Measurements from ENCODE around the gene EHD3. TPM values are rescaled to one million over a fixed set of nuclear protein-coding genes. Genes with fewer than 3 reads are reported as not detected.

Gene EHD3
- polyA plus RNA-seq, 1 donor from 2014 or later, result 3.5 TPM

DNA sequence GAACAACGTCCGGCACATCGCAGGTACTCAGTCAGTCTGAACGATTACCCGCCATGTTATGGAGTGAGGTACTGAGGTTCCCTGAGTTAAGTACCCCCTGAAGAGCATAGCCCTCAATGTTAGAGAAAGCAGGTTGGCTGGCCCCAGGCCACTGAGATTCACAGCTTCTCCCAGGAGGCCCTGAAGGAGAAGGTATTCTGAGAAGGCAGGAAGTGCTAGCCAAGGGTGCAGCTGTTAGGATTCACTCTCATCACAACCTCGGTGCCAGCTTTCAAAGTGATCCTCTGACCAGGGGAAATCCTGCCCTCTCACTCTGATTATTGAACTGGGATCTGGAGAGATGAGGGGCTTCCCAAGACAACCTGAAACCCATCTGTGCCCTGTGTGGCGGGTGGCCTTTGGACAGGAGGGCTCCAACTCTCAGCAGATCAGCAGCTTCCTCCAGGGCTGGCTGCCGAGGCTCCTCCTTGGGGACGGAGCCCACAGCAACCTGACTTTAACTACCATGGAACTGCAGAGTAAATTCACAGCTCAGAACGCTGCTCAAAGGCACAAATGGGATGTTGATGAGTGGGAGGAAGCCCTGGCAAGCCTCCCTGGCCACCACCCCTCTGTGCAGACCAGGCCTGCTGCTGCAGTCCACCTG, 7.8 kb downstream of the EHD3 start:
- no peak overlapping the region for H2AFZ ChIP-seq (ENCODE audit: low read depth, low read length)
- H3K9ac ChIP-seq (ENCODE audit: low read length), result no peak overlapping the region
- no peaks in the 10 kb centered on the region for H3K9me3 ChIP-seq (ENCODE audit: low read length)
- H3K36me3 ChIP-seq (ENCODE audit: insufficient read depth, low read length), result no peaks in the 10 kb centered on the region
- H3K79me2 ChIP-seq (replicated peaks; ENCODE audit: insufficient read depth, low read length), result no peaks in the 10 kb centered on the region
- no peaks in the 10 kb centered on the region for H3F3A ChIP-seq (ENCODE audit: insufficient read depth, low read length, poor library complexity, severe bottlenecking)
- no peaks in the 10 kb centered on the region for H4K20me1 ChIP-seq (ENCODE audit: insufficient read depth)
- no peak overlapping the region for H3K27ac ChIP-seq (ENCODE audit: low read length)
- H3K4me3 ChIP-seq (ENCODE audit: low read length), result no peak overlapping the region
- H3K4me2 ChIP-seq (ENCODE audit: low read length), result no peak overlapping the region
- no peaks in the 10 kb centered on the region for H3K9me2 ChIP-seq (ENCODE audit: insufficient read depth, low read length)
- no peaks in the 10 kb centered on the region for H3K27me3 ChIP-seq (ENCODE audit: insufficient read depth, low read depth, low read length)
- no peak for TF ChIP-seq EP300 (conservative IDR thresholded peaks at IDR 0.05; ENCODE audit: poor library complexity, severe bottlenecking)
- no peak for TF ChIP-seq EZH2 (IDR thresholded peaks at IDR 0.05; ENCODE audit: borderline replicate concordance, insufficient read depth, low read length, poor library complexity, severe bottlenecking)
- TF ChIP-seq, protein P1, sequence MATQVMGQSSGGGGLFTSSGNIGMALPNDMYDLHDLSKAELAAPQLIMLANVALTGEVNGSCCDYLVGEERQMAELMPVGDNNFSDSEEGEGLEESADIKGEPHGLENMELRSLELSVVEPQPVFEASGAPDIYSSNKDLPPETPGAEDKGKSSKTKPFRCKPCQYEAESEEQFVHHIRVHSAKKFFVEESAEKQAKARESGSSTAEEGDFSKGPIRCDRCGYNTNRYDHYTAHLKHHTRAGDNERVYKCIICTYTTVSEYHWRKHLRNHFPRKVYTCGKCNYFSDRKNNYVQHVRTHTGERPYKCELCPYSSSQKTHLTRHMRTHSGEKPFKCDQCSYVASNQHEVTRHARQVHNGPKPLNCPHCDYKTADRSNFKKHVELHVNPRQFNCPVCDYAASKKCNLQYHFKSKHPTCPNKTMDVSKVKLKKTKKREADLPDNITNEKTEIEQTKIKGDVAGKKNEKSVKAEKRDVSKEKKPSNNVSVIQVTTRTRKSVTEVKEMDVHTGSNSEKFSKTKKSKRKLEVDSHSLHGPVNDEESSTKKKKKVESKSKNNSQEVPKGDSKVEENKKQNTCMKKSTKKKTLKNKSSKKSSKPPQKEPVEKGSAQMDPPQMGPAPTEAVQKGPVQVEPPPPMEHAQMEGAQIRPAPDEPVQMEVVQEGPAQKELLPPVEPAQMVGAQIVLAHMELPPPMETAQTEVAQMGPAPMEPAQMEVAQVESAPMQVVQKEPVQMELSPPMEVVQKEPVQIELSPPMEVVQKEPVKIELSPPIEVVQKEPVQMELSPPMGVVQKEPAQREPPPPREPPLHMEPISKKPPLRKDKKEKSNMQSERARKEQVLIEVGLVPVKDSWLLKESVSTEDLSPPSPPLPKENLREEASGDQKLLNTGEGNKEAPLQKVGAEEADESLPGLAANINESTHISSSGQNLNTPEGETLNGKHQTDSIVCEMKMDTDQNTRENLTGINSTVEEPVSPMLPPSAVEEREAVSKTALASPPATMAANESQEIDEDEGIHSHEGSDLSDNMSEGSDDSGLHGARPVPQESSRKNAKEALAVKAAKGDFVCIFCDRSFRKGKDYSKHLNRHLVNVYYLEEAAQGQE (IDR thresholded peaks at IDR 0.05; ENCODE audit: borderline replicate concordance), result no peak
- no peak for TF ChIP-seq SMC3 (conservative IDR thresholded peaks at IDR 0.05; ENCODE audit: poor library complexity)
- TF ChIP-seq TAF1 (IDR thresholded peaks at IDR 0.05; ENCODE audit: low read depth), result no peak
- TF ChIP-seq, protein P2, sequence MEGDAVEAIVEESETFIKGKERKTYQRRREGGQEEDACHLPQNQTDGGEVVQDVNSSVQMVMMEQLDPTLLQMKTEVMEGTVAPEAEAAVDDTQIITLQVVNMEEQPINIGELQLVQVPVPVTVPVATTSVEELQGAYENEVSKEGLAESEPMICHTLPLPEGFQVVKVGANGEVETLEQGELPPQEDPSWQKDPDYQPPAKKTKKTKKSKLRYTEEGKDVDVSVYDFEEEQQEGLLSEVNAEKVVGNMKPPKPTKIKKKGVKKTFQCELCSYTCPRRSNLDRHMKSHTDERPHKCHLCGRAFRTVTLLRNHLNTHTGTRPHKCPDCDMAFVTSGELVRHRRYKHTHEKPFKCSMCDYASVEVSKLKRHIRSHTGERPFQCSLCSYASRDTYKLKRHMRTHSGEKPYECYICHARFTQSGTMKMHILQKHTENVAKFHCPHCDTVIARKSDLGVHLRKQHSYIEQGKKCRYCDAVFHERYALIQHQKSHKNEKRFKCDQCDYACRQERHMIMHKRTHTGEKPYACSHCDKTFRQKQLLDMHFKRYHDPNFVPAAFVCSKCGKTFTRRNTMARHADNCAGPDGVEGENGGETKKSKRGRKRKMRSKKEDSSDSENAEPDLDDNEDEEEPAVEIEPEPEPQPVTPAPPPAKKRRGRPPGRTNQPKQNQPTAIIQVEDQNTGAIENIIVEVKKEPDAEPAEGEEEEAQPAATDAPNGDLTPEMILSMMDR (IDR thresholded peaks at IDR 0.05; ENCODE audit: poor library complexity, severe bottlenecking), result no peak
- TF ChIP-seq MXI1 (conservative IDR thresholded peaks at IDR 0.05; ENCODE audit: poor library complexity, severe bottlenecking), result no peak

DNA sequence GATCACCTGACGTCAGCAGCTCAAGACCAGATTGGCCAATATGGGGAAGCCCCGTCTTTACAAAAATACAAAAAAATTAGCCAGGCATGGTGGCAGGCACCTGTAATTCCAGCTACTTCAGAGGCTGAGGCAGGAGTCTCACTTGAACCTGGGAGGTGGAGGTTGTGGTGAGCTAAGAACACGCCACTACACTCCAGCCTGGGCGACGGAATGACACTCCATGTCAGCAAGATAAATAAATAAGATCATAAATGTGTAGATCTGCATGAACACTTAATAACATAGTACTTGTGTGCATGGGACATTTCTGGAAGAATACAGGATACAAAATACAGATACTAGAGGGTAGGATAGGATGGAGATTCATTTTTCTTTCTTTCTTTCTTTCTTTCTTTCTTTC, 9.1 kb downstream of the EHD3 start:
- Histone ChIP-seq H3K27ac (ENCODE audit: low read length) (no peak overlapping the region), H4K20me1 (ENCODE audit: insufficient read depth) (no peaks in the 10 kb centered on the region), H3F3A (ENCODE audit: insufficient read depth, low read length, poor library complexity, severe bottlenecking) (no peaks in the 10 kb centered on the region), H3K4me2 (ENCODE audit: low read length) (no peak overlapping the region), H3K4me3 (ENCODE audit: low read length) (no peak overlapping the region), H2AFZ (ENCODE audit: low read depth, low read length) (no peak overlapping the region), H3K9me2 (ENCODE audit: insufficient read depth, low read length) (no peaks in the 10 kb centered on the region), H3K36me3 (ENCODE audit: insufficient read depth, low read length) (no peaks in the 10 kb centered on the region), H3K27me3 (ENCODE audit: insufficient read depth, low read depth, low read length) (no peaks in the 10 kb centered on the region), H3K9ac (ENCODE audit: low read length) (no peak overlapping the region), H3K9me3 (ENCODE audit: low read length) (no peaks in the 10 kb centered on the region), H3K79me2 (replicated peaks; ENCODE audit: insufficient read depth, low read length) (no peaks in the 10 kb centered on the region)
- TF ChIP-seq EZH2 (IDR thresholded peaks at IDR 0.05; ENCODE audit: borderline replicate concordance, insufficient read depth, low read length, poor library complexity, severe bottlenecking) (no peak), MXI1 (conservative IDR thresholded peaks at IDR 0.05; ENCODE audit: poor library complexity, severe bottlenecking) (no peak), POLR2AphosphoS5 (IDR thresholded peaks at IDR 0.05) (no peak), RAD21 (conservative IDR thresholded peaks at IDR 0.05) (no peak), EP300 (conservative IDR thresholded peaks at IDR 0.05; ENCODE audit: poor library complexity, severe bottlenecking) (no peak), TAF1 (IDR thresholded peaks at IDR 0.05; ENCODE audit: low read depth) (no peak), SMC3 (conservative IDR thresholded peaks at IDR 0.05; ENCODE audit: poor library complexity) (no peak)
- TF ChIP-seq, protein P1 (IDR thresholded peaks at IDR 0.05; ENCODE audit: borderline replicate concordance), result no peak
- TF ChIP-seq, protein P2 (IDR thresholded peaks at IDR 0.05; ENCODE audit: poor library complexity, severe bottlenecking), result no peak

Measured in neural cell (in vitro differentiated cells).